ENCODE data around the gene AKT1.

GRCh38 chr14:104793703-104793959, 1.9 kb downstream of the AKT1 start:
- TF ChIP-seq CTCF (IDR thresholded peaks at IDR 0.05) = no peak
- no peak for TF ChIP-seq EP300 (IDR thresholded peaks at IDR 0.05)
- TF ChIP-seq POLR2A (IDR thresholded peaks at IDR 0.05) = no peak
